NOMO-1 (cell line): ENCODE data around the gene ST6GALNAC6.
"Not testable (repeated sequence)": the region's sequence is repeated elsewhere in the genome, so short reads cannot be mapped to it uniquely, and the experiment has no call there.

ENCODE experiments used
- DNase-seq, 2 experiments: peaks; one replicate each; lab custom pipeline; 2025; ENCODE audit not compliant: unreplicated experiment in 2 of 2; lab: John Stamatoyannopoulos, UW

The ST6GALNAC6 gene

GRCh38 chr9:127876026-127876763, 23.2 kb downstream of the ST6GALNAC6 start:
- DNase-seq, result no peak

- DNase-seq, result no peak
These were observed 24.0 kb downstream of the ST6GALNAC6 start for GRCh38 chr9:127875306-127875966.

GRCh38 chr9:127874301-127875221, 24.8 kb downstream of the ST6GALNAC6 start:
- no peak for DNase-seq

GRCh38 chr9:127873886-127874285, 25.5 kb downstream of the ST6GALNAC6 start:
- no peak for DNase-seq

- no peak for DNase-seq
These were observed 26.1 kb downstream of the ST6GALNAC6 start for GRCh38 chr9:127873223-127873691.

GRCh38 chr9:127872369-127873222, 26.8 kb downstream of the ST6GALNAC6 start:
- DNase-seq, result no peak

- no peak for DNase-seq
These were observed 27.9 kb downstream of the ST6GALNAC6 start for GRCh38 chr9:127871531-127871930.

- no peak for DNase-seq
These were observed 28.5 kb downstream of the ST6GALNAC6 start for GRCh38 chr9:127870887-127871286.

GRCh38 chr9:127870153-127870491, 29.3 kb downstream of the ST6GALNAC6 start:
- DNase-seq, result not testable (repeated sequence)

- DNase-seq, result peak; percentile 65 to 72
These were observed 29.9 kb downstream of the ST6GALNAC6 start for GRCh38 chr9:127869310-127870152.

- no peak for DNase-seq
These were observed 31.0 kb downstream of the ST6GALNAC6 start for GRCh38 chr9:127868278-127868902.

- DNase-seq, result no peak
These were observed 31.8 kb downstream of the ST6GALNAC6 start for GRCh38 chr9:127867356-127868277.

GRCh38 chr9:127866535-127866934, 32.9 kb downstream of the ST6GALNAC6 start:
- no peak for DNase-seq

- DNase-seq, result no peak
These were observed 33.5 kb downstream of the ST6GALNAC6 start for GRCh38 chr9:127865645-127866464.

- DNase-seq, result no peak
These were observed 36.2 kb downstream of the ST6GALNAC6 start for GRCh38 chr9:127863191-127863621.

- DNase-seq, result peak; percentile 79 to 94
These were observed 37.1 kb downstream of the ST6GALNAC6 start for GRCh38 chr9:127862075-127863011.
